Measurements from ENCODE around the gene IQGAP2. TPM values are rescaled to one million over a fixed set of nuclear protein-coding genes. Genes with fewer than 3 reads are reported as not detected.

The IQGAP2 gene
- total RNA-seq, 1 experiment from 2014 or later = not detected

DNA sequence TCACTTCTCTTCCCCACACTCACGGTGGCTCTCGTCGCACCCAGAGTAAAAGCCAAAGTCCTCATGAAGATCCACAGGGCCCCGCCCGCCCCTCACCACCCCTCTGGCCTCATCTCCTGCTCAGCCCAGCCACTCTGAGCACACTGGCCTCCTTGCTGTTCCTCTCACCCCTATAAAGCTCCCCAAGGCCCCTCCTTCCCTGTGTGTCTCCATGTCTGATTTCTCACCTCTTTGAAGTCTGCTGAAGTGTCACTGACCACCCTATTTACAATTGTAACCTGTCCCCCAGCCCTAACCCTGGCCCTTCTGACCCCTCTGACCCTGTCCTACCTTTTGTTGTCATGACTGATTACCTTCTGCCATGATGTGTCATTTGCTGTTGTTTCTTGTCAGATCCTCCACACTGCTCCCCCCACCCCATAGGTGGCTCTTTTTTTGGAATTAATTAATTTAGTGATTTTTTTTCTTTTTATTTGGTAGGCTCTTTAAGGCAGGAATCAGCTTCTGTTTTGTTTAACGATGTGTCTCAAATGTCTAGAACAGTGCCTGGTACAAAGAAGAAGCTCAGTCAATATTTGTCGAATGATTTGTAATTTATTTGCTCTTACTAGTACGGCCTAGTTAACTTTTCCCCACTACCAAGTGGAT, 90.2 kb downstream of the IQGAP2 start:
- Histone ChIP-seq H3K4me2 (ENCODE audit: low read length) (no peak overlapping the region), H3K9ac (ENCODE audit: low read length) (no peak overlapping the region), H3K27me3 (ENCODE audit: low read length) (peaks cover 39% of the 10 kb centered on the region), H3F3A (ENCODE audit: low read length, unreplicated experiment) (no peaks in the 10 kb centered on the region), H4K20me1 (ENCODE audit: low read length) (no peaks in the 10 kb centered on the region), H3K9me2 (replicated peaks; ENCODE audit: low read length) (no peaks in the 10 kb centered on the region), H3K27ac (ENCODE audit: low read length) (no peak overlapping the region), H3K36me3 (ENCODE audit: low read depth, low read length) (no peaks in the 10 kb centered on the region), H2AFZ (ENCODE audit: low read length) (no peak overlapping the region), H3K9me3 (ENCODE audit: low read length) (no peaks in the 10 kb centered on the region), H3K4me3 (ENCODE audit: low read length) (no peak overlapping the region), H3K79me2 (ENCODE audit: low read length) (no peaks in the 10 kb centered on the region), H3K4me1 (ENCODE audit: insufficient read depth, low read length) (no peaks in the 10 kb centered on the region)
- no TSS peak for BruUV-seq (replicated peaks)
- ATAC-seq = no peak
- intact Hi-C loops (cut with micrococcal nuclease) = no loop called here
- DNase-seq = no peak
- TF ChIP-seq EZH2phosphoT487 (IDR thresholded peaks at IDR 0.05; ENCODE audit: borderline replicate concordance, low read length) (no peak), EZH2 (IDR thresholded peaks at IDR 0.05; ENCODE audit: low read length, unreplicated experiment) (no peak)
- TF ChIP-seq, protein P1, sequence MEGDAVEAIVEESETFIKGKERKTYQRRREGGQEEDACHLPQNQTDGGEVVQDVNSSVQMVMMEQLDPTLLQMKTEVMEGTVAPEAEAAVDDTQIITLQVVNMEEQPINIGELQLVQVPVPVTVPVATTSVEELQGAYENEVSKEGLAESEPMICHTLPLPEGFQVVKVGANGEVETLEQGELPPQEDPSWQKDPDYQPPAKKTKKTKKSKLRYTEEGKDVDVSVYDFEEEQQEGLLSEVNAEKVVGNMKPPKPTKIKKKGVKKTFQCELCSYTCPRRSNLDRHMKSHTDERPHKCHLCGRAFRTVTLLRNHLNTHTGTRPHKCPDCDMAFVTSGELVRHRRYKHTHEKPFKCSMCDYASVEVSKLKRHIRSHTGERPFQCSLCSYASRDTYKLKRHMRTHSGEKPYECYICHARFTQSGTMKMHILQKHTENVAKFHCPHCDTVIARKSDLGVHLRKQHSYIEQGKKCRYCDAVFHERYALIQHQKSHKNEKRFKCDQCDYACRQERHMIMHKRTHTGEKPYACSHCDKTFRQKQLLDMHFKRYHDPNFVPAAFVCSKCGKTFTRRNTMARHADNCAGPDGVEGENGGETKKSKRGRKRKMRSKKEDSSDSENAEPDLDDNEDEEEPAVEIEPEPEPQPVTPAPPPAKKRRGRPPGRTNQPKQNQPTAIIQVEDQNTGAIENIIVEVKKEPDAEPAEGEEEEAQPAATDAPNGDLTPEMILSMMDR (conservative IDR thresholded peaks at IDR 0.05; ENCODE audit: low read depth, low read length) = no peak
- POLR2A ChIA-PET (ENCODE audit: unreplicated experiment) = no interaction called here
- CTCF ChIA-PET = interaction anchor here (0.6 kb wide), 1 partner anchor 408 kb away, joined by 3 read pairs; no protein-coding TSS in a partner anchor

GRCh38 chr5:76494201-76494600, 91.1 kb downstream of the IQGAP2 start:
- no peaks in the 10 kb centered on the region for H3K36me3 ChIP-seq (ENCODE audit: low read depth, low read length)
- peaks cover 40% of the 10 kb centered on the region for H3K27me3 ChIP-seq (ENCODE audit: low read length)
- H3K4me3 ChIP-seq (ENCODE audit: low read length) = no peak overlapping the region
- DNase-seq = no peak
- no peak overlapping the region for H2AFZ ChIP-seq (ENCODE audit: low read length)
- POLR2A ChIA-PET (ENCODE audit: unreplicated experiment) = no interaction called here
- no TSS peak for BruUV-seq (replicated peaks)
- no peaks in the 10 kb centered on the region for H3K9me3 ChIP-seq (ENCODE audit: low read length)
- H4K20me1 ChIP-seq (ENCODE audit: low read length) = no peaks in the 10 kb centered on the region
- no peaks in the 10 kb centered on the region for H3K79me2 ChIP-seq (ENCODE audit: low read length)
- ATAC-seq = no peak
- no peak overlapping the region for H3K4me2 ChIP-seq (ENCODE audit: low read length)
- H3K27ac ChIP-seq (ENCODE audit: low read length) = no peak overlapping the region
- no peak overlapping the region for H3K9ac ChIP-seq (ENCODE audit: low read length)
- CTCF ChIA-PET = no interaction called here
- H3K4me1 ChIP-seq (ENCODE audit: insufficient read depth, low read length) = no peaks in the 10 kb centered on the region
- intact Hi-C loops (cut with micrococcal nuclease) = no loop called here
- H3F3A ChIP-seq (ENCODE audit: low read length, unreplicated experiment) = no peaks in the 10 kb centered on the region
- no peaks in the 10 kb centered on the region for H3K9me2 ChIP-seq (replicated peaks; ENCODE audit: low read length)
- TF ChIP-seq EZH2phosphoT487 (IDR thresholded peaks at IDR 0.05; ENCODE audit: borderline replicate concordance, low read length) = no peak
- TF ChIP-seq, protein P1 (conservative IDR thresholded peaks at IDR 0.05; ENCODE audit: low read depth, low read length) = no peak
- TF ChIP-seq EZH2 (IDR thresholded peaks at IDR 0.05; ENCODE audit: low read length, unreplicated experiment) = no peak

GRCh38 chr5:76495870-76496269, 92.8 kb downstream of the IQGAP2 start:
- no peak for TF ChIP-seq EZH2 (IDR thresholded peaks at IDR 0.05; ENCODE audit: low read length, unreplicated experiment)
- TF ChIP-seq EZH2phosphoT487 (IDR thresholded peaks at IDR 0.05; ENCODE audit: borderline replicate concordance, low read length) = no peak
- TF ChIP-seq, protein P1 (conservative IDR thresholded peaks at IDR 0.05; ENCODE audit: low read depth, low read length) = no peak
- intact Hi-C loops (cut with micrococcal nuclease) = no loop called here
- H4K20me1 ChIP-seq (ENCODE audit: low read length) = no peaks in the 10 kb centered on the region
- BruUV-seq (replicated peaks) = no TSS peak
- no peaks in the 10 kb centered on the region for H3K9me2 ChIP-seq (replicated peaks; ENCODE audit: low read length)
- DNase-seq = no peak
- no peak overlapping the region for H3K4me2 ChIP-seq (ENCODE audit: low read length)
- ChIA-PET CTCF (no interaction called here), POLR2A (ENCODE audit: unreplicated experiment) (no interaction called here)
- no peaks in the 10 kb centered on the region for H3K79me2 ChIP-seq (ENCODE audit: low read length)
- no peak overlapping the region for H3K4me3 ChIP-seq (ENCODE audit: low read length)
- H3K4me1 ChIP-seq (ENCODE audit: insufficient read depth, low read length) = no peaks in the 10 kb centered on the region
- H3K27ac ChIP-seq (ENCODE audit: low read length) = no peak overlapping the region
- no peaks in the 10 kb centered on the region for H3K9me3 ChIP-seq (ENCODE audit: low read length)
- H3K9ac ChIP-seq (ENCODE audit: low read length) = no peak overlapping the region
- no peak for ATAC-seq
- no peaks in the 10 kb centered on the region for H3F3A ChIP-seq (ENCODE audit: low read length, unreplicated experiment)
- H3K27me3 ChIP-seq (ENCODE audit: low read length) = peaks cover 42% of the 10 kb centered on the region
- H3K36me3 ChIP-seq (ENCODE audit: low read depth, low read length) = no peaks in the 10 kb centered on the region
- no peak overlapping the region for H2AFZ ChIP-seq (ENCODE audit: low read length)

Measured in PC-3 (cell line).